HCT116 (cell line): ENCODE results near the gene PTGIR. TPM values are rescaled to one million over a fixed set of nuclear protein-coding genes. Genes with fewer than 3 reads are reported as not detected.

Experiments
- ATAC-seq: fragments of 200-7000 bp; cut with Tn5 transposase; 2 replicates; pipeline ENCODE4 v1.9.1; 2020; ENCODE audit warnings: mild to moderate bottlenecking, moderate library complexity
- BruUV-seq: library from RNA; stranded (reverse); fragments of 400-500 nt; replicated peaks from 2 replicates; lab custom pipeline; 2021; lab: Mats Ljungman, UMichigan
- CTCF ChIA-PET: fragments of 300-600 bp; sonication (Branson Sonifier 250); formaldehyde crosslinking; loops from one replicate; lab custom pipeline; 2021; ENCODE audit warnings: antibody characterized with exemption; lab: Charles Lee
- POLR2A ChIA-PET: fragments of 300-600, 350-600 bp; sonication (Branson Sonifier 250); formaldehyde crosslinking; loops from one replicate; lab custom pipeline; 2021; ENCODE audit warnings: antibody characterized with exemption; lab: Charles Lee
- RAD21 ChIA-PET, 2 experiments: fragments of 300-600 bp; sonication (Branson Sonifier 250); formaldehyde crosslinking; loops; one replicate each; lab custom pipeline; 2023; ENCODE audit warnings: low total read pairs in 2 of 2; ENCODE audit not compliant: uncharacterized antibody in 2 of 2, unreplicated experiment in 2 of 2, low non-redundant PET in 1 of 2; lab: Charles Lee
- DNase-seq: peaks from one replicate; pipeline ENCODE4 v3.0.0-alpha.2; 2010; ENCODE audit warnings: low read depth, low spot score
- H2AFZ ChIP-seq: fragments of 200-600 bp; shearing (Covaris generic), sonication (generic); 2 replicates; pipeline ENCODE4 v1.6.1; 2017; ENCODE audit warnings: low read depth, mixed run types, mixed read lengths, antibody characterized with exemption, low read length; ENCODE audit not compliant: poor library complexity, severe bottlenecking
- H3K27ac ChIP-seq: 2 replicates; pipeline ENCODE4 v1.5.1; 2012; ENCODE audit warnings: low read depth, low read length
- H3K27me3 ChIP-seq: fragments of 200-600 bp; sonication (generic); 2 replicates; pipeline ENCODE4 v1.6.1; 2016; ENCODE audit warnings: mixed run types, low read length, mixed read lengths; ENCODE audit not compliant: insufficient read depth
- H3K36me3 ChIP-seq, 2 experiments: fragments of 200-500 bp in 1 of 2; fragments of 200-600 bp in 1 of 2; sonication (Bioruptor generic) in 1 of 2; sonication (generic) in 1 of 2; 2 replicates each; pipeline versions ENCODE4 v1.5.1 to v1.6.1; 2014 to 2016; ENCODE audit warnings: low read length in 2 of 2, inconsistent platforms in 1 of 2, mixed read lengths in 1 of 2, mixed run types in 1 of 2; ENCODE audit not compliant: insufficient read depth in 2 of 2, control insufficient read depth in 1 of 2
- H3K4me1 ChIP-seq, 2 experiments: fragments of 200-600 bp in 1 of 2; sonication (generic) in 1 of 2; 2 replicates each; pipeline versions ENCODE4 v1.5.1 to v1.6.1; 2012 to 2017; ENCODE audit warnings: low read length in 2 of 2, inconsistent platforms in 1 of 2, mild to moderate bottlenecking in 1 of 2, mixed read lengths in 1 of 2, mixed run types in 1 of 2, moderate library complexity in 1 of 2; ENCODE audit not compliant: insufficient read depth in 2 of 2, control insufficient read depth in 1 of 2
- H3K4me2 ChIP-seq: fragments of 200-600 bp; sonication (generic); 2 replicates; pipeline ENCODE4 v1.6.1; 2017; ENCODE audit warnings: mixed run types, low read length, mixed read lengths
- H3K4me3 ChIP-seq, 2 experiments: fragments of 200-600 bp in 1 of 2; sonication (generic) in 1 of 2; replicated peaks in 1 of 2; 2 replicates each; pipeline ENCODE4 v1.5.1; 2011 to 2016; ENCODE audit warnings: low read length in 2 of 2, control low read depth in 1 of 2, low read depth in 1 of 2, mild to moderate bottlenecking in 1 of 2, mixed read lengths in 1 of 2, mixed run types in 1 of 2
- H3K79me2 ChIP-seq: fragments of 200-600 bp; sonication (generic); 2 replicates; pipeline ENCODE4 v1.6.1; 2017; ENCODE audit warnings: mild to moderate bottlenecking, mixed run types, low read length, moderate library complexity, mixed read lengths; ENCODE audit not compliant: insufficient read depth
- H3K9ac ChIP-seq: fragments of 200-600 bp; sonication (generic); 2 replicates; pipeline ENCODE4 v1.6.1; 2016; ENCODE audit warnings: low read length, mixed read lengths
- H3K9me2 ChIP-seq: fragments of 200-600 bp; sonication (generic), shearing (Covaris generic); 2 replicates; pipeline ENCODE4 v1.6.1; 2017; ENCODE audit warnings: mixed run types, mild to moderate bottlenecking, moderate library complexity; ENCODE audit not compliant: insufficient read depth
- H3K9me3 ChIP-seq, 2 experiments: fragments of 200-500 bp in 1 of 2; fragments of 200-600 bp in 1 of 2; sonication (Bioruptor generic) in 1 of 2; sonication (generic) in 1 of 2; 2 replicates each; pipeline ENCODE4 v1.6.1; 2014 to 2017; ENCODE audit warnings: low read length in 2 of 2, mixed read lengths in 2 of 2, inconsistent platforms in 1 of 2, low read depth in 1 of 2, mild to moderate bottlenecking in 1 of 2, mixed run types in 1 of 2, moderate library complexity in 1 of 2; ENCODE audit not compliant: control insufficient read depth in 1 of 2, insufficient read depth in 1 of 2
- H4K20me1 ChIP-seq: fragments of 200-600 bp; sonication (generic), shearing (Covaris generic); 2 replicates; pipeline ENCODE4 v1.6.1; 2017; ENCODE audit warnings: mixed run types, mild to moderate bottlenecking, moderate library complexity; ENCODE audit not compliant: insufficient read depth
- ELF1 ChIP-seq: IDR thresholded peaks from 2 replicates; pipeline ENCODE4 v1.6.1; 2012; ENCODE audit warnings: low read depth, borderline replicate concordance
- JUND ChIP-seq: IDR thresholded peaks from 2 replicates; pipeline ENCODE4 v1.6.1; 2012
- POLR2A ChIP-seq: IDR thresholded peaks from 2 replicates; pipeline ENCODE4 v1.7.0; 2011; ENCODE audit warnings: borderline replicate concordance; ENCODE audit not compliant: insufficient read depth, insufficient read length; ENCODE audit errors: extremely low read depth
- POLR2AphosphoS5 ChIP-seq: IDR thresholded peaks from 2 replicates; pipeline ENCODE4 v1.6.1; 2011; ENCODE audit warnings: mild to moderate bottlenecking, low read depth, low read length, moderate library complexity
- RAD21 ChIP-seq: IDR thresholded peaks from 2 replicates; pipeline ENCODE4 v1.6.1; 2012; ENCODE audit warnings: low read depth, mild to moderate bottlenecking
- REST ChIP-seq: IDR thresholded peaks from 2 replicates; pipeline ENCODE4 v1.6.1; 2012; ENCODE audit warnings: low read depth
- SP1 ChIP-seq: IDR thresholded peaks from 2 replicates; pipeline ENCODE4 v1.6.1; 2012; ENCODE audit warnings: low read depth
- TCF7L2 ChIP-seq: IDR thresholded peaks from 2 replicates; pipeline ENCODE4 v1.7.0; 2011; ENCODE audit warnings: borderline replicate concordance, inconsistent platforms; ENCODE audit not compliant: insufficient read depth, insufficient read length; ENCODE audit errors: extremely low read depth
- YY1 ChIP-seq: IDR thresholded peaks from 2 replicates; pipeline ENCODE4 v1.6.1; 2011; ENCODE audit warnings: low read length, low read depth, moderate library complexity, mild to moderate bottlenecking; ENCODE audit not compliant: insufficient replicate concordance; ENCODE audit errors: extremely low read depth
- ZFX ChIP-seq: fragments of 450-650 bp; IDR thresholded peaks from 2 replicates; pipeline ENCODE4 v1.6.1; 2017
- intact Hi-C: fragments of 100-400 bp; cut with micrococcal nuclease; formaldehyde crosslinking; loops from 2 replicates; pipeline ENCODE4 v1.10.0; 2022
- total RNA-seq: library from RNA; stranded (reverse); gene quantifications from one replicate; pipeline ENCODE4 v1.2.1, GENCODE V29; 2021; ENCODE audit not compliant: unreplicated experiment
- TF ChIP-seq, protein P1 (sequence below): IDR thresholded peaks from 2 replicates; pipeline ENCODE4 v1.6.1; 2012

PTGIR gene
- total RNA-seq, 1 experiment from 2014 or later, result not detected

DNA sequence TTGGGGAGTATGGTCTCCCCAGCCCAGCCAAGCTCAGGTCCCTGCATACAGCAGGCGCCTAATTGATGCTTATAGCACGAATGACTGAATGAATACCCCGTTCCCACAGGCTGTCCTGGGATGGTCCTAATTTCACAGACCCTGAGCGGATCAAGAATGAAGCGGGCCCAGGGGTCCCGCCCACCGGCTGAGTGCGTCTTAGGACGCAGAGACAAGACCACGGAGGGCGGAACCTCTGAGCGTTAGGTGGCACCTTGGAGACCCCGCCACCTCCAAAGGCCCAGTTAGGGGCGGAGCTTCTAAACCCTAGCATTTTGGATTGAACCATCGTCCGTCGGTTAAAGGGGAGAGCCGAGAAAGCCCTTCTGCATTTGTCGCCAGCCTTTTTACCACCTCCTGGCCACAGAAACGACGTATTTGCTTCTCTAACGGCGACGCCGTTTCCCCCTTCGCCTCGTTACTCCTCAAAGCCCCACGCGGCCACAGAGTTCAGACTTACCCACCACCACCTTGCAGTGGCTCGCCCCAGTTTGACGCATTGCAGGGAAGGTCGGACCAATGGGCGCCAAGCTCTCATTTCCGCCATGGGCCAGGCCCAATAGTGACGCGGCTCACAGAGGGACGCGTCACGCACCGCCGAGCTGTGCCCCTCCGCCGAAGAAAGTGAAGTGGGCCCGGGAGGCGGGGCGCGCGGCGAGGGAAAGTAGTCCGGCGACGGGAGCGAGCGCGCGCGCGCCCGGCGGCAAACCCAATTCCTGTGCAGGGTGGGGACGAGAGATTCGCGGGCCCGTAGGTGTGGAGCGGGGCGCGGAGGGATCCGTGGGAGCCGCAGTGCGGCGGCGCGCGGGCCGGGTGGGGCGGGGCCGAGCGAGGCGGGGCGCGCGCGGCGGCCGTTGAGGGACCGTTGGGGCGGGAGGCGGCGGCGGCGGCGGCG is 24.2 kb downstream of the PTGIR start:
- peak overlapping the region; percentile 98 for H3K9ac ChIP-seq
- TSS peak; percentile 90 for BruUV-seq
- no peaks in the 10 kb centered on the region for H3K9me3 ChIP-seq
- DNase-seq (peak; percentile 96), ATAC-seq (peak; percentile 87)
- intact Hi-C loops, result no loop called here
- CTCF ChIA-PET, result interaction anchor here (1.3 to 4.5 kb wide), 7 partner anchors 13 to 153 kb away, joined by 4 to 15 read pairs (median 6); partner anchors contain the start of gene DACT3
- peaks cover 18 to 36% of the 10 kb centered on the region in 2 experiments for H3K4me1 ChIP-seq
- TF ChIP-seq YY1 (peak; percentile 48), JUND (peak; percentile 83), REST (no peak), RAD21 (no peak), POLR2A (peak; percentile 80), ZFX (0 out of 2 replicates have a peak, but pooled peaks have one; percentile 12), TCF7L2 (peak; percentile 63), ELF1 (no peak; the same call in 1 of the 2 replicates), POLR2AphosphoS5 (peak; percentile 94), SP1 (peak; percentile 98)
- TF ChIP-seq, protein P1, sequence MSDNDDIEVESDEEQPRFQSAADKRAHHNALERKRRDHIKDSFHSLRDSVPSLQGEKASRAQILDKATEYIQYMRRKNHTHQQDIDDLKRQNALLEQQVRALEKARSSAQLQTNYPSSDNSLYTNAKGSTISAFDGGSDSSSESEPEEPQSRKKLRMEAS, result peak; percentile 73; the same call in 1 of the 2 replicates
- peak overlapping the region; percentile 91 to 94 for H3K4me3 ChIP-seq
- H3K9me2 ChIP-seq, result no peaks in the 10 kb centered on the region
- no peaks in the 10 kb centered on the region for H3K27me3 ChIP-seq
- RAD21 ChIA-PET, result interaction anchor here in 1 of 2 experiments (0.6 kb wide), 1 partner anchor 97 kb away, joined by 8 read pairs; no protein-coding TSS in a partner anchor
- peaks cover 6 to 7% of the 10 kb centered on the region in 2 experiments; a peak in 2 of 4 replicates for H3K36me3 ChIP-seq
- peak overlapping the region; percentile 98 for H3K4me2 ChIP-seq
- H4K20me1 ChIP-seq, result no peaks in the 10 kb centered on the region
- peak overlapping the region; percentile 85 for H3K27ac ChIP-seq
- POLR2A ChIA-PET, result interaction anchor here (0.7 to 1.9 kb wide), 8 partner anchors 10 to 114 kb away, joined by 3 to 8 read pairs (median 4); partner anchors contain the start of gene DACT3
- H2AFZ ChIP-seq, result no peak overlapping the region
- H3K79me2 ChIP-seq, result peaks cover 45% of the 10 kb centered on the region
